Left renal pelvis (tissue), 4 donors: ENCODE data around the gene LCE4A. TPM values are rescaled to one million over a fixed set of nuclear protein-coding genes. Genes with fewer than 3 reads are reported as not detected.
"Not testable (repeated sequence)": the region's sequence is repeated elsewhere in the genome, so short reads cannot be mapped to it uniquely, and the experiment has no call there.

Experiments used
- DNase-seq, 4 donors: peaks; one replicate each; pipeline ENCODE4 v3.0.0-alpha.2; 2013; ENCODE audit warnings: low read depth in 4 of 4, low spot score in 3 of 4
- polyA plus RNA-seq, 4 donors: library from polyadenylated mRNA; unstranded; fragments of 120-200 nt; gene quantifications; one replicate each; pipeline ENCODE4 v1.2.1, GENCODE V29; 2013; ENCODE audit not compliant: insufficient read length in 4 of 4

The LCE4A gene, protein sequence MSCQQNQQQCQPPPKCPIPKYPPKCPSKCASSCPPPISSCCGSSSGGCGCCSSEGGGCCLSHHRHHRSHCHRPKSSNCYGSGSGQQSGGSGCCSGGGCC
- polyA plus RNA-seq = not detected

DNA sequence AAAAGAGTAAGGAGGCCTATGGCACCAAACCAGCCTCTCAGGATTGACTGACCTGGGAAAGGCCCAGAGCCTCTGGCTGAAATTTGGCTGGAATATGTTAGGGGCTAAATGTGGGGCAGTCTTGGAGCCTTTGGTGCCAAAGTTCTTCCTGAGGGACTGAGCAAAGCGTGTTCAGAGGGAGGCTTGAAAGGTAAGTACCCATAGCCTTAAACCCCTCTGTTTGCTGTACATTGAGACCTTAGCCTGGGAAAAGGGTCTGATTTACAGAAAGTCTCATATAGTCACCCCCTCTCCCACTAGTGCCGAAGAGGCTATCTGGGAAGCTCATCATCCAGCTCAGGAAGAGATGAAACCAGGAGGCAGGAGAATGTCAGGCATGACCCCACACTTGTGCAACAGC, at the start of gene LCE4A:
Gene LCE4A (plus strand): TSS at position 301 of the 400 bp plus-strand sequence. CDS start 916 bp downstream, outside the sequence.
- no peak for DNase-seq

DNA sequence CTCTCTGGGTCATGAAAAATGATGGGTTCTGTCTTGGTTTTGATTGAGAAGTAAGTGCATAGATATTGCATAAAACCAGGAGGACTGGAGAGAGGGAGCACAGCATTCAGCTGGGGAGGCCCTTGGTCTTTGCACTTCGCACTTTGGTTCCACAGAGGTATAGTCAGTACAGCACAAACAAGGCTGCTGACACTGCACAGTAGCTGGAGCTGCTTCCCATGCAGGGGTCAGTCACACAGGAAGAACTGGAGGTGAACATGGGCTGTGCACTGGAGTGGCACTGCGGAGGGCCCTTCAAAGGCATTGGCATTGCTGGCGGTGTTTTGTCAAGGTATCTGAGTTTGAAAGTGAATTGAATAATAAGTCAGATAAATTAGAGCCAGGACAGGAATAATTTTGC, 49.3 kb upstream of the LCE4A start:
- DNase-seq = no peak

DNA sequence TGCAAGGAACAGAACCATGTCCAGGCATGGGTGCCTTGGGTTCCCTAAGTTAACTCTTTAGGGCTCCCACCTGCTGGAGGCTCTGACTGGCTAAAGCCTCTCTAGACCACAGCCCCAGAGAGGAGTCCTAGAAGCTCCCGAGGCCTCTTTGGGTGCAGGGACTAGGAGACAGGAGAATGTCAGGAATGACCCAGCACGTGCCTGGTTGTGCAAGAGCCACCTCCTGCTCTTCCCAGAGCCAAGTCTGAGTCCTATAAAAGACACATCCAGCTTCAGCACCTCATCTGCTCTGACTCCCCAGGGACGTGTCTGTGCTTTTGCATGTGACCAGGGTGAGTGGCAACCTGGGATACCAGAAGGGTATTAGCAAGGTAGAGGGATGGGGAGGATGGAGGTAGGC, 44.9 kb upstream of the LCE4A start, which contains the start of gene LCE2D:
Gene LCE2D (plus strand): TSS at position 283 of the 400 bp plus-strand sequence. CDS start 726 bp downstream, outside the sequence.
- DNase-seq = no peak

DNA sequence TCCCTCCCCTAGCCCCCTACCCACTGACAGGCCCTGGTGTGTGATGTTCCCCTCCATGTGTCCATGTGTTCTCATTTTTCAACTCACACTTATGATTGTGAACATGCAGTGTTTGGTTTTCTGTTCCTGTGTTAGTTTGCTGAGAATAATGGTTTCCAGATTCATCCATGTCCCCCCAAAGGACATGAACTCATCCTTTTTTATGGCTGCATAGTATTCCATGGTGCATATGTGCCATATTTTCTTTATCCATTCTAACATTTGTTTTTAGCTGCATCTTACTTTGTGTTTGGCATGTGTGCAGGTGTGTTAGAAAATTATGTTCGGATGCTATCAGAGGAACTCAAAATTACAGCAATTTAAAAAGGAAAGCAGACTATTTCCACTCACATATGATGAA, 41.8 kb upstream of the LCE4A start:
- not testable (repeated sequence) for DNase-seq

DNA sequence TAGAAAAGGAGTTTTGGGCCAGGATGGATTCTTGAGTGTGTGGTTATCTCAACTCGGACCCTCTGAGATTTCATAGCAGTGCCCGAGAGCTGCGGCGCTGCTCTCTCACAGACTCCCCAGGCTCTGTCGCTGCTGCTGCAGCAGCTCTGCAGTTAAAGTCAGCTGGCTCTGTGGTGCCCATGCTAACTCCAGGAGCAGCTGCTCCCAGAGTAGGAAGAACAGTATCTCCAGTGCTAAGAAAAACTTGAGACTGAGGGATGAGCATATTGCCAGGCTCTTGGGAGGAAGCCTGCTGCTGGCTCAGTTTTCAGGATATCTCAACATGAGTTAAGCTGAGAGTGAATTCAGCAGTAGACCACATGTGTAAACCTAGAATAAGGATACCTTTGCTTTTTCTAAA, 40.3 kb upstream of the LCE4A start:
- DNase-seq = no peak

DNA sequence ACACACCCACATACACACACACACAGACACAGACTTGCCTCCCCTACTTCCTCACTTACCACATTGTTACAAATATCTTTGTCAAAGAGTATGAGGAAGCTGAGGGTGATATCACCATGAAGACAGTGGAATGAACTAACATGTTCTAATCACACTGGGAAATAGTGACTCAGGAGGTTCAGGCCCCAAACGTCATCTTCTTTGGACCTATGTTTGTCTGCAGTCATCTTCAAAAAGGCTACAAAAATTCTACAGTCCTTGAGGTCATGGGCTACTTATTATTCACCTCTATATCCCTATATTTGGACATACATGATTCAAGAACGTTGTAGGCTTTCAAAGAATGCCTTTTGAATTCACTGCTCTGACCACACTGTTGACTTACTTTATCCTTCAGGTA, 34.9 kb upstream of the LCE4A start:
- no peak for DNase-seq

DNA sequence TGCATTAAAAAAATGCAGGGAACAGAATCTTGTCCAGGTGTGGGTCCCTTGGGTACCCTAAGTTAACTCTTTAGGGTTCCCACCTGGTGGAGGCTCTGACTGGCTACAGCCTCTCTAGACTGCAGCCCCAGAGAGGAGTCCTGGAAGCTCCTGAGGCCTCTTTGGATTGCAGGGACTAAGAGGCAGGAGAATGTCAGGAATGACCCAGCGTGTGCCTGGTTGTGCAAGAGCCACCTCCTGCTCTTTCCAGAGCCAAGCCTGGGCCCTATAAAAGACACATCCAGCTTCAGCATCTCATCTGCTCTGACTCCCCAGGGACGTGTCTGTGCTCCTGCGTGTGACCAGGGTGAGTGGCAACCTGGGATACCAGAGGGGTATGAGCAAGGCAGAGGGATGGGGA, 33.0 kb upstream of the LCE4A start, which contains the start of gene LCE2C:
Gene LCE2C (plus strand): TSS at position 297 of the 400 bp plus-strand sequence. CDS start 737 bp downstream, outside the sequence.
- DNase-seq = not testable (repeated sequence)

DNA sequence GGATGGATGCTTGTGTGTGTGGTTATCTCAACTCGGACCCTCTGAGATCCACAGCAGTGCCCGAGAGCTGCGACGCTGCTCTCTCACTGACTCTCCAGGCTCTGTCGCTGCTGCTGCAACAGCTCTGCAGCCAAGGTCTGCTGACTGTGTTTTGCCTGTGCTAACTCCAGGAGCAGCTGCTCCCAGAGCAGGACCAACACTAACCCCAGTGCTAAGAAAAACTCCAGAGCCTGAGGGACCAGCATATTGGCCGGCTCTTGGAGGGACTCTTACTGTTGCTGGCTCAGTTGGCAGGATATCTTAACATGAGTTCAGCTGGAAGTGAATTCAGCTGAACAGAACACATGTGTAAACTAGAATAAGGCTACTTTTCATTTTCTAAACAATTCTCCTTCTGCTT, 28.5 kb upstream of the LCE4A start:
- no peak for DNase-seq

DNA sequence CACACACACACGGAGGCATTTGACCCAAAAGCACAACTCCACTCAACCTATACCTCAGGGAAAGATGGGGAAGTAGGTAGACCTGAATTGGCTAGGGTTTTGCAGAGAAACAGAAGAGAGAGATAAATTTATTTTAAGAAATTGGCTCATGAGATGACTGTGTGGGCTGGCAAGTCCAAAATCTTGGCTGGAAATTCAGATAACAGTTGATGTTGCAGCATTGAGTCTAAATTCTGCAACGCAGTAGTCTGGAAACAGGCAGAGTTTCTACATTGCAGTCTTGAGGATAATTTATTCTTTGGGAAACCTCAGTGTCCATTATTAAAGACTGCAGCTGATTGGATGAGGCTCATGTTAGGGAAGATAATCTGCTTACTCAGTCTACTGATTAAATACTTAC, 26.3 kb upstream of the LCE4A start:
- DNase-seq = no peak

DNA sequence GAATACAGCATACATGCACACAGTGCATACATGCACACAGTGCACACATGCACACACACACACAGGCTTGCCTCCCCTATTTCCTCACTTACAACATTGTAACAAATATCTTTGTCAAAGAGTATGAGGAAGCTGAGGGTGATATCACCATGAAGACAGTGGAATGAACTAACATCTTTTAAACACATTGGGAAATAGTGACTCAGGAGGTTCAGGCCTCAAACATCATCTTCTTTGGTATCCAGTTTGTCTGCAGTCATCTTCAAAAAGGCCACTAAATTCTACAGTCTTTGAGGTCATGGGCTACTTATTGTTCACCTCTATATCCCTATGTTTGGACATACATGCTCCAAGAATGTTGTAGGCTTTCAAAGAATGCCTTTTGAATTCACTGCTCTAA, 24.1 kb upstream of the LCE4A start:
- no peak for DNase-seq

DNA sequence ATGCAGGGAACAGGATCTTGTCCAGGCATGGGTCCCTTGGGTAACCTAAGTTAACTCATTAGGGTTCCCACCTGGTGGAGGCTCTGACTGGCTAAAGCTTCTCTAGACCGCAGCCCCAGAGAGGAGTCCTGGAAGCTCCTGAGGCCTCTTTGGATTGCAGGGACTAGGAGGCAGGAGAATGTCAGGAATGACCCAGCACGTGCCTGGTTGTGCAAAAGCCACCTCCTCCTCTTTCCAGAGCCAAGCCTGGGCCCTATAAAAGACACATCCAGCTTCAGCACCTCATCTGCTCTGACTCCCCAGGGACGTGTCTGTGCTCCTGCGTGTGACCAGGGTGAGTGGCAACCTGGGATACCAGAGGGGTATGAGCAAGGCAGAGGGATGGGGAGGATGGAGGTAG, 22.1 kb upstream of the LCE4A start, which contains the start of gene LCE2B:
Gene LCE2B (plus strand): TSS at position 301 of the 400 bp plus-strand sequence. CDS start 721 bp downstream, outside the sequence.
- DNase-seq = not testable (repeated sequence)

DNA sequence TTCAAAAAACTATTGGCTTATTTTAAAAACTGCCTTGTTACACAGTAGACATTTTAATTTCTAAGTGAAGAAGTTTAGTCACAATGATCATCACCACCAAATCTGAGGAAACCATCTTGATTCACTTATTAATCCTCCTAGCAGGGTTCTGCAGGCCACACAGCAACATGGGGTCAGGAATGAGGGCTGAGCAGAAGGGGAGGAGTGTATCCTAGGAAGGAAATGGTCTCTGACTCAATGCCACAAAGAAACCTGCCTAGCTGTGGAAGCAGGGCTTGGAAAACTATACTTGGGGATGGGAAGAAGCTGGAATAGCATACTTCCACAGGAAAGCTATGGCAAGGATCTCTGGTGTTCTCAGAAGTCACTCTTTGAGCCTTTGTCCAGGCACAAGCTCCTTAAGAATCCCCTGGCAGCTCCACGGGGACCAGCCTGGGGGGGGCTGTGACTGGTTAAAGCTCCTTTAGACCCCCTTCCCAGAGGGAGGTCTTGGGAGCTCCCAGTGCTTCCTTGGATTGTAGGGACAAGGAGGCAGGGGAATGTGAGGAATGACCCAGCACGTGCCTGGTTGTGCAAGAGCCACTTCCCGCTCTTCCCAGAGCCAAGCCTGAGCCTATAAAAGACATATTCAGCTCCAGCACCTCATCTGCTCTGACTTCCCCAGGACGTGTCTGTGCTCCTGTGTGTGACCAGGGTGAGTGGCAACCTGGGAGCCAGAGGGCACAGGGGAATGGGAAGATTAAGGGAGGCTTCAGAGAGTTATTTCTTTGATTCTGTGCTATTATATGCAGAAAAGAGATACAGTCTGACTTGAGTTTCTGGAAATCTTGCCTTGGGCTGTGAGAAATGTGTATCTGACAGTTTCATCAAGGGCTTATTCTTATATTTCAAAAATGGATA, 10.0 kb upstream of the LCE4A start, which contains the start of gene LCE2A:
Gene LCE2A (plus strand): TSS at position 645 of the 900 bp plus-strand sequence. CDS start 557 bp downstream, outside the sequence.
- no peak for DNase-seq

DNA sequence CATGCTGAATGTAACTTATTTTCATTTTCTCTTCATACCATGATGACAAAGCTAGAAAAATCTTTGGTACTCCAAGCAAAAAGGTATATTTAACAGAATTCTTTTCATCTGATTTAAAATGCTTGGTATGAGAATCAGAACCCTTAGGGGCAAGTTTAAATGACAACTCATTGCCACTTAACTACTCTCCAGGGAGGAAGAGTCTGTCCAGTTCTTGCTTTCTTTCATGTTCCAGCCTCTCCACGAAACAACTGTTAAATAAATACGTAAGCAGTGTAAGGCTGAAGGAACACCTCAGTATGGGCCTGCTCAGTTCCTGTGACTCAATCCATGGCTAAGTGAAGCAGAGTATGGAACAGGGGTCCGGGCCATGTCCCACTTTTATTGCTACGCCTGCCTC, 8.2 kb upstream of the LCE4A start:
- DNase-seq = no peak

DNA sequence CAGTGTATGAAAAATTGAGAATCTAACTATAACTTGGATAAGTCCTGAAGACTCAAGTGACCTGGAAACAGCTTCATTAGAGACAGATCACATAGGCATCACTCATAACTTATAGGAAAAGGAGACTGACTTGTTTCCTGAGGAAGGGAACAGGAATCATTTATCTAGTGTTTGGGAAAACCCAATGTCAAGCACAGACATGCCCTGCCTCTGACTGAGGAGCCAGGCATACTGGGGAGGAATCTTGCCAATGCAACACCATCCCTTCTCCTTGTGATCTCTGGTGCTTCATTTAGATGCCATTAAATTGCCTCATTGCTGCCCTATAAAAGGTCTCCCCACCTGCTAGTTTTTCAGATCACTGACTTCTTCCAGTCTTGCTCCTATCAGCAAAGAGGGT, 10.3 kb downstream of the LCE4A start:
- DNase-seq = no peak

DNA sequence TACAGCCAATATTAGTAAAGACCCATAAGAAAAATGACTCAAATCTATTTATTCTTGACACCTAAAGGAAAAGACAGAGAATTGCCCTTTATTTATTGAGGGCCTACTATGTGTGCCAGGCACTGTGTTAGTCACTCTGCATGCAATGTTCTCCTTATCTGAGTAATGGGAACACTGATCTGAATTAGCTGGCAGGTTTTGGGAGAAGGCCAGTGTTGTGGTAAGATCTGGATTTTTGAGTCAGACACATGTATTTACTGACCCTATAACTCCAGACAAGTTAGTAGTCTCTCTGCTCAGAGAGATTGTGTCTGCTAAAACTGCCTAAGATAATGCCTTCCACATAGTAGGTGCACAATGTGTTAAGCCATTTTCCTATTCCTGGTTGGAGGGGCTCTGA, 17.3 kb downstream of the LCE4A start:
- no peak for DNase-seq

DNA sequence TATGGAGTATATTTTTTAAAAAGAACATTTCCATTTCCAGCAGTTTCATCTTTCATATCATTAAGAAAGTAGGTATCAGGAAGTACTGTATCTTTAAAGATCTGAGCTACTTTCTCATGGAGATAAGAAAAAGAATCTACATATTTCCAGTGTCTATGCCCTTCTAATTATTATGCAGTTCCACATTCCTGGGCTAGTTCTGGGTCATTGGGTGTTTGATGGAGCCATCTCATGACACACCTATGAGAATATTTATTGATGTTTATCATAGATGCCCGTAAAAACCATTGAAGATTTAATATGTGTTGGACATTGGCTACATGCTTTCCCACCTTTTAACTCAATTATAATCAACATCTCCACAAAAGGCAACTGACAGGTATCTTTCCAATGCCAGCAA, 21.0 kb downstream of the LCE4A start:
- DNase-seq = no peak

DNA sequence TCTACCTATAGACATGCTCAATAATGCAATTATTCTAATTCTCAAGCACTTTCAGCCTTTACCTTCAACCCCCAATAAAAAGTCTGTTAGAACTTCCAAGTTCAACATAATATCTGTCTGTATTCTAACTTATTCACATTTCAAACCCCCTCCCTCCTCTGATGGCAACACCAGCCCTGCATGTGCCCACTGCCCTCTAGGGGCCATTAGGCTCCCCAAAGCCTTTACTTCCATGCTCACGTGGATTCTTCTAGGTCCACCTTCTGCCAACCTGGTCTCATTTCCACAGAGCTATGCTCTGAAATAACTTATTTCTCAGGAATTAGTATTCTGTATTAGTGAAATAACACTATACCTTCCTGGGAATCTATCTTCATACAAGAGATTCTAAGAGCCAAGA, 27.7 kb downstream of the LCE4A start:
- DNase-seq = no peak

DNA sequence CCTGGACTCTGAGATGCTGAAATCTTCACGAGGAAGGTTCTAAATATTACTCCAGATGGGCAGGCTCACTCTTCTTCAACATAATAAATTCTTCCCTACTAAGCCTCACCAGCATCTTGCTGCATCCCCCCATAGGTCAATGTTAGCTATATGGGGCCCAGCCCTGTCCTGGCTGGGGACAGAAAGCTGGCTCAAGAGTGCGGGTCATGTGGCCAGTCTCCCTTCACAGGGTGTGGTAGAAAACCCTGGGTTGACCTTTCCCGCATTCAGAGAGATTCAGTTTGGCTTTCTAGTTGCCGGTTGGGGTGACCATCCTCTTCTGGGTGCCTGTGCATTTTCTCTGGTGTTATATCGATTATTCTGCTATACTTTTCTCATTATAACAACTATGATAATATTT, 30.0 kb downstream of the LCE4A start:
- DNase-seq = no peak

DNA sequence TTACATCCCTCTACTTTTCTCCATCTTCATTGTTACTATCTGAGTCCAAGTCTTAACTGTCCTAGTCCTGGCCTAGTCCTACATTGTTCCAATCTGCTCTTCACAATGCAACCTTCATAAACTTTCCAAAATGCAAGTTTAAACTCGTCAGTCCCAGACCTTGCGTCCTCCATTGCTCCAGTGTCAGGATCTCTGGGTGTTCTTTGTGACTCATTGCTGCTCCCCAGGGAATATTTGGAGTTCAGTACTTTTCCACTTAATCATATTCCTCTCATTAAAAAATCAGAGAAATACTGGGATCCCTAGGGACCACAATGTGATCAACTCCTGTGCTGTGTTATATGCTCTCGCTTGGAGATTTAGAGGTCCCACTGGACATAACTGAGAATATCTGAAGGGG, 31.9 kb downstream of the LCE4A start:
- DNase-seq = no peak

DNA sequence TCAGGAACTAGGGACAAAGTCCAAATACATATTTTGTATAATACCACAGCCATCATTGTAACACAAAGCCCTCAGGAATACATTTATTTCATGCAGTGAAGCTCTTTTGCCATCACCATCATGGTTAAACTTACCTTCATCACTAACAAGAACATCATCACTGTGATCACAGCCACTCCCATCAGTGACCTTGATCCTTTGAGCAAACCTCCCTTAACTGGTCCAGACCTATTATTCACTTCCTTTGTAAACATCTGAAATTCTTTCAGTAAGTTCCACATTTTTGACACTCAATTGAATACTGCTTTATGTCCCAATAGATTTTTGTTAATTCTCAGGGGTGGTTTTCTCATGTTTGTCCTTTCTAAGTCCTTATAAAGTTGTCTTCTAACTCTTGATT, 33.7 kb downstream of the LCE4A start:
- DNase-seq = no peak

DNA sequence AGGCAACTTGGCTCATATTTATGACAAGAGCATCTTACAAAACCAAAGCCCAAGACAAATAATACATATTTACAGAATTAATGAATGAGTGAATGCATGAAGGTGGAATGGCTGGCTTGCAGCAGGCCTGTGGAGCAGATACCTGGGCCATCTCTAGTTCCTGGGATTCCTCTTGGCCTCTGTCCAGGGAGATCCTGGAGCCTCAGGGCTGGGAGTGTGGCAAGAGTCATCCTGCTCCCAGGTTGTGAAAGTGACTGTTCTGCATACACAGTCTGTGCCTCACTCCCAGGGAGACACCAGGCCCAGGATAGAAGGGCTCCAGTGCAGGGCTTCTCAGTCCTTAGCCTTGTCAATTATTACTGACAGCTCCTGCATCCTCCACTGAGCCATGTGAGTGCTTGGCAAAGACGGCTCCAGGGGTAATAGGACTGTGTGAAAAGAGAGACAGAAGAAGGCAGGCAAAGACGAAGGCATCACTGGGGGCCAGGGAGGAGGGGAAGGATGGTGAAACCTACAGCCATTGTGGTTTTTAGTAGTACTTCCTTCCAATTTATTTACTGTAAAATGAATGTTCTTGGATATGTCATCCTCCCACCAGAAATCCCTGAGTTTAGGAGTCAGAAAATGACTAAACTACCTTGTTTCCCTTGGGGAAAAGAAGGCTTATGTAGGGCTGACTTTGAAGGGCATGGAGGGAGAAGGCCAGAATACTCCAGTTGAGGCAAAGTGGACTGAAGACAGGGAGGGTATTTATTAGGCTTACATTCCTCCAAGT, 35.6 kb downstream of the LCE4A start:
- DNase-seq = no peak
